Mammary microvascular endothelial cell (primary cell): ENCODE results near the gene R3HDM4. TPM values are rescaled to one million over a fixed set of nuclear protein-coding genes. Genes with fewer than 3 reads are reported as not detected.

Experiments used
- total RNA-seq: library from RNA; depleted of rRNA; stranded (reverse); fragments of >200 nt; gene quantifications from 2 replicates; pipeline ENCODE4 v1.2.3, GENCODE V29; 2015

Gene R3HDM4
- 35.4 and 39.2 TPM in 2 replicates for total RNA-seq

DNA sequence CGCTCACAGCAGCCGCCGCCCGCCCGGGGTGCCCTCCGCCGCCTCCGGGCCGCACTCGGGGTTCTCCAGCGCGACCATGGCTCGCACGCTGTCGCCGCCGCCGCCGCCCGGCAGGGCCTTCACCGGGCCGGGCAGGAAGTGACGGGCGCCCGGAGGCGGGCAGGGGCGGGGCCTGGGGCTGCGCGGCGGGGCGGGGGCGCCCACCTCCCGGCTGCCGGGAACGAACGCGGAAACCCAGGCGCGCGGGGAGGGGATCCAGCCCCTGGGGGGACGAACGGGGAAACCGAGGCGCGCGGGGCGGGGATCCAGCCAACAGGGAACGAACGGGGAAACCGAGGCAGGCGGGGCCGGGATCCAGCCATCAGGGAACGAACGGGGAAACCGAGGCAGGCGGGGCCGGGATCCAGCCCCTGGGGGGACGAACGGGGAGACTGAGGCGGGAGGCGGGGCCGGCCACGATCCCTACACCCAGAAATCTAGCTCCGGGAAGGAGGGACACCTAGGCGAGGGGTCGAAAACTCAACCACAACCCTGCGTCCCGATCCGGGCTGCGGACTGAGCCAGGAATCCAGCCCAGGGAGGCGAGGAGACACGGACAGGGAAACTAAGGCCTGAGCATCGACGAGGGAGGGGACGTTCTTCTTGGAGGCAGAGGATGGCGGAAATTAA, at the start of gene R3HDM4:
TSS of gene R3HDM4 (minus strand) at position 140 of the 669 bp plus-strand sequence. CDS start at position 78, 62 bp downstream.

DNA sequence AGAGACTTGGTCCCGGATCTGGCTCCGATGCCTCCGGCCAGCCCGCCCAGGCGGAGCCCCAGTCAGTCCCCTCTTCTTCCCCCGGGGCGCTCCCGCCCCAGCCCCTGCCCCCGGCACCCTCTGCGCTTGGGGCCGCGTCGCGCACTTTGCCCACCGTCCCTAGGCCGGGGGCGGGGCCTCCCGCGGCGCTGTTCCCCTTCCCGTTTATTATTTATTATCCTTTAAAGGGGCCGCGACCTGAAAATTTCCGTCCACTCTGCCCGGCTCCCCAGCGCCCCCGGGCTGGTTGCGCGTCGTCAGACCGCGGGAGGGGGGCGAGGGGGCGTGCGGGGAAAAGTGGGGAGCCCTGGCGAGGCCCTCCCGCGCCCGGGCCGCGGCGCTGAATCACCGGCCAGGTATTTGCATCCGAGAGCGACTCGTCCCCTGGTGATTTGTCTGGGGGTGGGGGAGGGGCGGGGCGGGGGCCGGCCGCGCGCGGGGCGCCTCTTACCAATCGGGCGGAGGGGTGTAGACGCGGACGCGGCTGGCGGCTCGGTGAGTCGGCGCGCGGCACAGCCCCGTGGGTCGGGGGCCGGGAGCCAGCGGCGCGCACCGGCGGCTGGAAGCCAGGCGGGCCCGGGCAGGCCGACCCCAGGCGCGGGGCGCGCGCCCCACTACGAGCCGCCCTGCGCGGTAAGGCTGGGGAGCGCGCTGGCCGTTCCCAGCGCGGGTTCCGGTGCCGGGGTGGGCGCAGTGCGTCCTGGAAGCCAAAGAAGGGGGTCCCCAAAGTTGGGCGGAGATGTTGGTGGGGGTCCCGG, 12.7 kb upstream of the R3HDM4 start, which contains the start of gene ARID3A:
TSS of gene ARID3A (plus strand) at position 510 of the 797 bp plus-strand sequence. CDS start 3,494 bp downstream, outside the sequence.

DNA sequence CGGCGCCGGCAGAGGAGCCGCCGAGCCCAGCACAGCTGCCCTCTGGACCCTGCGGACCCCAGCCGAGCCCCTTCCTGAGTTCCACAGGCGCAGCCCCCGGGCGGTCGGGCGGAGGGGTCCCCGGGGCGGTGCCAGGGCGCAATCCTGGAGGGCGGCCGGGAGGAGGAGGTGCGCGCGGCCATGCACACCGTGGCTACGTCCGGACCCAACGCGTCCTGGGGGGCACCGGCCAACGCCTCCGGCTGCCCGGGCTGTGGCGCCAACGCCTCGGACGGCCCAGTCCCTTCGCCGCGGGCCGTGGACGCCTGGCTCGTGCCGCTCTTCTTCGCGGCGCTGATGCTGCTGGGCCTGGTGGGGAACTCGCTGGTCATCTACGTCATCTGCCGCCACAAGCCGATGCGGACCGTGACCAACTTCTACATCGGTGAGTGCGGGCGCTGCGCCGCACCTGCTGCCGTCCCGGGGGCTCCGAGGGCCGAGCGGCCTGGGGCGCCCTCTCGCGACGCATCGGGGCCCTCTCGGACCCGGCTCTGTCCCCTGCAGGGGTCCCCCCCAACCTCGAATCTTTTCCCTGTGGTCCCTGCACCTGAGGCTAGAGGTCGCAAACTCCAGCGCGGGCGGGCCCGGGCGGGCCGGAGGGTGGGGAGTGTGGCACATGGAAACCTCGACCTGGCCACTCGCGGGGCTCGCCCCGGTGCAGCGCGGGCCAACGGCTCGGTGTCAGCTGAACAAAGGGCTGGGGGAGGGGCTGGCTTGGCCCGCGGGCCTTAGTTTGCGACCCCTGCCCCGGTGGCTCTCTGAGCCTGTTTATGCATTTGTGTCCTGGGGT, 4.5 kb upstream of the R3HDM4 start, which contains the start of gene KISS1R:
TSS of gene KISS1R (plus strand) at position 11 of the 829 bp plus-strand sequence. CDS start at position 181, 170 bp downstream.

DNA sequence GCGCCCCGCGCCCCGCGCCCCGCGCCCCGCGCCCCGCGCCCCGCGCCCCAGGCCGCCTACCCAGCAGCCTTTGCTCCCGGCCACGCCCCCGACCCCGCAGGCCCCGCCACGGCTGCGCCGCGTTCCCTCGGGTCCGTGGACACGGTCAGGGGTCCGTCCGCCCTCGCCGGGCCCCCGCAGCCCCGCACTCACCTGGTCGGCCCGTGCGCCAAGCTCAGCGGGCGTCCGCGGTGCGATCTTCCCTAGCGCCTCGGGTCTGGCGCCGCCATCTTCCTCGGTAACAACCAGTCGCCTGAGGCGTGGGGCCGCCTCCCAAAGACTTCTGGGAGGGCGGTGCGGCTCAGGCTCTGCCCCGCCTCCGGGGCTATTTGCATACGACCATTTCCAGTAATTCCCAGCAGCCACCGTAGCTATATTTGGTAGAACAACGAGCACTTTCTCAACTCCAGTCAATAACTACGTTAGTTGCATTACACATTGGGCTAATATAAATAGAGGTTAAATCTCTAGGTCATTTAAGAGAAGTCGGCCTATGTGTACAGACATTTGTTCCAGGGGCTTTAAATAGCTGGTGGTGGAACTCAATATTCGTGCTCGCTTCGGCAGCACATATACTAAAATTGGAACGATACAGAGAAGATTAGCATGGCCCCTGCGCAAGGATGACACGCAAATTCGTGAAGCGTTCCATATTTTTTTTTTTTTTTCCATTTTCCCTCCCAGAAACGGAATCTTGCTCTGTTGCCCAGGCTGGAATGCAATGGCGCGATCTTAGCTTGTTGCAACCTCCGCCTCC, 19.9 kb downstream of the R3HDM4 start, which contains the start of the genes MED16 and RNU6-9:
TSS of gene MED16 (minus strand) at position 294 of the 796 bp plus-strand sequence. CDS start 2,056 bp downstream, outside the sequence.
TSS of gene RNU6-9 (plus strand) at position 591 of the 796 bp plus-strand sequence.

DNA sequence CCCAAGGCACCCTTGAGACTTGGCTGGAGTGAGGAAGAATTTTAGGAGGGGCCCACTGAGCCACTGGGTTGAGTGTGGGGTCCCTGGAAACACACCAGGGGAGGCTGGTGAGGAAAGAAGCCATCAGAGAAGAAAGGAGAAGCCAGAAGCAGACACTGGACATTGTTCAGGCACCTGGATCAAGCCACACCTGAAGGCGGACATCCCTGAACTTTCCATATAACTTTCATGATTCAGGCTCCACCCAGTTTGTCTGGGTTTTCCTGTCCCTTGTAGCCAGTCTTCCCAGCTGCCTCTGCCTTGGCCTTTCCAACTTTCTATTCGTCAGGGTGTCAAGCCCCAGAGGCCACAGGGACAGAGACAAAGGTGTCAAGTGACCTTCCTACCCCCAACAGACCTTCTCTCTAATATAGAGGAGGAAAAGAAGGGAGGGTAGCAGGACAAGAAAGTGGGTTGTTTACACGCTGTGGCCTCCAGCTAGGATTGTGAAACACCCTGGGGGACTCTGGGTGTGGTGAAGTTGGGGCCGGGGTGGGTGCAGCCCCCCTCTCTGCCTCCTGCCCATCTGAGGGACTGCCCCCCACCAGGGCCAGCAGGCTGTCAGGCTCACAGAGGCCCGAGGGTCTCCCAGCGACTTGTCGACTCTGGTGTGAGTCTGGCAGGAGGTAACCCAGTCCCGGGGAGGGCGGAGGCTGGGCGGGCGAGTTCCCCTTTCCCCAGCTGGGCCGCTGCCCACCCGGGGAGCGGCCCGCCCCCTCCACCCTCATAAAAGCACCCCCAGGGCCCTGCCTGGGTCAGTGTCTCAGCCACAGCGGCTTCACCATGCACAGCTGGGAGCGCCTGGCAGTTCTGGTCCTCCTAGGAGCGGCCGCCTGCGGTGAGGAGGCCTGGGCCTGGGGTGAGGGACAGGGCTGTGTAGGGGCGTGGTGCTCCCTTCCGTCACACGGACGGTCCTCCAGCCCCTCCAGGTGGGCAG, 53.9 kb downstream of the R3HDM4 start, which contains the start of gene CFD:
TSS of gene CFD (plus strand) at position 797 of the 976 bp plus-strand sequence. CDS start at position 823, 26 bp downstream.

DNA sequence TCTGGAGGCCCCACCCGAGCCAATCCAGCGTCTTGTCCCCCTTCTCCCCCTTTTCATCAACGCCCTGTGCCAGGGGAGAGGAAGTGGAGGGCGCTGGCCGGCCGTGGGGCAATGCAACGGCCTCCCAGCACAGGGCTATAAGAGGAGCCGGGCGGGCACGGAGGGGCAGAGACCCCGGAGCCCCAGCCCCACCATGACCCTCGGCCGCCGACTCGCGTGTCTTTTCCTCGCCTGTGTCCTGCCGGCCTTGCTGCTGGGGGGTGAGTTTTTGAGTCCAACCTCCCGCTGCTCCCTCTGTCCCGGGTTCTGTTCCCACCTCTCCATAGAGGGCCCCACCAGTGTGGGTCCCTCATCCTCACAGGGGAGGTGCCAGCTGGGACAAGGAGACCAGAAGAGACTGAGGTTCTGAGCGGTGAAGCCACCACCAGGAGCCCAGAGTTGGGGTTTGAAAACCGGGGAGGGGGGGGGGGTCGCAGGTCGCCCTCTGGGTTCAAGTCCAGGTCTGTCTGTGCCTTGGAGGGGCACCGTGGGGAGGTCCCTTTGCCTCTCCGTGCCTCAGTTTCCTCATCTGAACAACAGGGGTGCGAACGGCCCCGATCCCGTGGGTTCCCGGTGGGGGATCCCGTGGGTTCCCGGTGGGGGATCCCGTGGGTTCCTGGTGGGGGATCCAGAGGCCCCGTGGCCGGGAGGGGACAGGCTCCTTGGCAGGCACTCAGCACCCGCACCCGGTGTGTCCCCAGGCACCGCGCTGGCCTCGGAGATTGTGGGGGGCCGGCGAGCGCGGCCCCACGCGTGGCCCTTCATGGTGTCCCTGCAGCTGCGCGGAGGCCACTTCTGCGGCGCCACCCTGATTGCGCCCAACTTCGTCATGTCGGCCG, 60.6 kb downstream of the R3HDM4 start, which contains the start of gene ELANE:
TSS of gene ELANE (plus strand) at position 168 of the 878 bp plus-strand sequence. CDS start at position 194, 26 bp downstream.

Other genes with a start within 250 kb of the R3HDM4 start
- gene FSTL3, start 236.8 kb downstream of the R3HDM4 start, total RNA-seq = 103 and 104 TPM in 2 replicates
- not detected in 2 replicates for gene PRSS57, start 217.8 kb downstream of the R3HDM4 start, total RNA-seq
- 5.9 and 6.9 TPM in 2 replicates for gene PALM, start 204.3 kb downstream of the R3HDM4 start, total RNA-seq
- gene MISP, start 162.1 kb downstream of the R3HDM4 start, total RNA-seq = not detected in 2 replicates
- 303 and 434 TPM in 2 replicates for gene PTBP1, start 115.8 kb downstream of the R3HDM4 start, total RNA-seq
- 0.25 TPM in 1 of 2 replicates, not detected in the other for gene PLPPR3, start 91.3 kb downstream of the R3HDM4 start, total RNA-seq
- not detected in 2 replicates for gene AZU1, start 85.4 kb downstream of the R3HDM4 start, total RNA-seq
- not detected in 2 replicates for gene PRTN3, start 72.2 kb downstream of the R3HDM4 start, total RNA-seq
- not detected in 2 replicates for gene ELANE, start 60.9 kb downstream of the R3HDM4 start, total RNA-seq
- 0.40 and 1.4 TPM in 2 replicates for gene CFD, start 53.6 kb downstream of the R3HDM4 start, total RNA-seq
- 50.0 and 62.7 TPM in 2 replicates for gene MED16, start 20.0 kb downstream of the R3HDM4 start, total RNA-seq
- not detected in 2 replicates for gene RNU6-9, start 19.7 kb downstream of the R3HDM4 start, total RNA-seq
- not detected in 2 replicates for gene KISS1R, start 4.1 kb upstream of the R3HDM4 start, total RNA-seq
- gene ARID3A, start 12.8 kb upstream of the R3HDM4 start, total RNA-seq = 4.6 and 6.9 TPM in 2 replicates
- 69.5 and 80.6 TPM in 2 replicates for gene WDR18, start 71.1 kb upstream of the R3HDM4 start, total RNA-seq
- 0.53 and 2.6 TPM in 2 replicates for gene GRIN3B, start 87.2 kb upstream of the R3HDM4 start, total RNA-seq
- gene TMEM259, start 107.9 kb upstream of the R3HDM4 start, total RNA-seq = 144 and 147 TPM in 2 replicates
- gene RNU6-2, start 108.3 kb upstream of the R3HDM4 start, total RNA-seq = not detected in 2 replicates
- 166 and 189 TPM in 2 replicates for gene CNN2, start 113.4 kb upstream of the R3HDM4 start, total RNA-seq
- gene ABCA7, start 126.9 kb upstream of the R3HDM4 start, total RNA-seq = 6.1 and 13.3 TPM in 2 replicates
- gene ARHGAP45, start 153.9 kb upstream of the R3HDM4 start, total RNA-seq = 43.0 and 45.8 TPM in 2 replicates
- gene POLR2E, start 182.2 kb upstream of the R3HDM4 start, total RNA-seq = 352 and 370 TPM in 2 replicates
- 881 and 907 TPM in 2 replicates for gene GPX4, start 190.8 kb upstream of the R3HDM4 start, total RNA-seq